ENCODE measurements around the gene ETS1.

DNA sequence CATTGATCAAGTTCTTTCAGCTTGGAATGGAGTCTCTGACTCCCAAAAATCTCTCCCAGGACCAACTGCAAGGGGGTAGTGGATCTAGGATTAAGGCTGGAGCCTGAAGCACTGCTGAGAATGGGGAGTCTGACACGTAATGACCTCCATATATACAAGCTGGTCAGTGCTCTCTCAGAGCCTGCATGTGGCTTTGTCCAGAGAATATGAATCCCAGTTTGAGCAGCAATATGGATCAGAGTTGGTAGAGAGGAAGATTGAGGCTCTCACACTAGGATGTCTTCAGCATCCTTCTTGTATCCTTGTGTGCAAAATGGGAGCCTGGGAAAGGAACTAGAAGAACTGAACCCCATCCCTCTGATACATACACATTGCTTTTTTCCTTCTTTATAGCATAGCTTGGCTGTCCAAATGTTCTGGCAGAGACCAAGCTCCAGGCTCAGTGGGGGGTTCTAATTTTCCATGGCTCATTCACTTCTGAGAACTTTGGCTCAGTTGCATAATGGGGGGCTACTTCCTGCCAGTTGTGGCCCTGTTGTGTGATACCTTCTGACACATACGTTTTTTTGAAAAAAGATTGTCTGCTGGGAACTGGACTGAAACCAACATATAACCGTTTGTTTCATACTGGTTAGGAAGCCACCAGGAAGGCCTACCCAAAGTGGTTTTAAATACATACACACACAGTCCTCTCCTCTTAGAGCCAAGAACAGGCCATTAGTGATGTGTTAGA is 138.2 kb downstream of the ETS1 start:
- no peak for TF ChIP-seq EZH2phosphoT487 (IDR thresholded peaks at IDR 0.05; ENCODE audit: low read length)
- no peak for TF ChIP-seq EZH2 (optimal IDR thresholded peaks at IDR 0.05; ENCODE audit: low read depth, low read length)

Data from MM.1S (cell line).